ENCODE data around the gene TATDN2.

Gene TATDN2

GRCh38 chr3:10206166-10206511, 42.1 kb upstream of the TATDN2 start:
- Histone ChIP-seq H3K27ac (no peak overlapping the region), H3K79me2 (no peaks in the 10 kb centered on the region), H3K9me3 (ENCODE audit: control insufficient read depth, low read length) (no peaks in the 10 kb centered on the region), H3K36me3 (ENCODE audit: control insufficient read depth, insufficient read depth, low read length) (no peaks in the 10 kb centered on the region), H3K9ac (no peak overlapping the region), H3K4me2 (ENCODE audit: low read length) (no peak overlapping the region), H2AFZ (no peak overlapping the region), H3K27me3 (ENCODE audit: control insufficient read depth, insufficient read depth, low read length) (no peaks in the 10 kb centered on the region), H3K4me3 (ENCODE audit: low read depth, low read length) (no peak overlapping the region), H3K4me1 (peaks cover 6% of the 10 kb centered on the region)
- no peak for TF ChIP-seq CTCF (IDR thresholded peaks at IDR 0.05)

DNA sequence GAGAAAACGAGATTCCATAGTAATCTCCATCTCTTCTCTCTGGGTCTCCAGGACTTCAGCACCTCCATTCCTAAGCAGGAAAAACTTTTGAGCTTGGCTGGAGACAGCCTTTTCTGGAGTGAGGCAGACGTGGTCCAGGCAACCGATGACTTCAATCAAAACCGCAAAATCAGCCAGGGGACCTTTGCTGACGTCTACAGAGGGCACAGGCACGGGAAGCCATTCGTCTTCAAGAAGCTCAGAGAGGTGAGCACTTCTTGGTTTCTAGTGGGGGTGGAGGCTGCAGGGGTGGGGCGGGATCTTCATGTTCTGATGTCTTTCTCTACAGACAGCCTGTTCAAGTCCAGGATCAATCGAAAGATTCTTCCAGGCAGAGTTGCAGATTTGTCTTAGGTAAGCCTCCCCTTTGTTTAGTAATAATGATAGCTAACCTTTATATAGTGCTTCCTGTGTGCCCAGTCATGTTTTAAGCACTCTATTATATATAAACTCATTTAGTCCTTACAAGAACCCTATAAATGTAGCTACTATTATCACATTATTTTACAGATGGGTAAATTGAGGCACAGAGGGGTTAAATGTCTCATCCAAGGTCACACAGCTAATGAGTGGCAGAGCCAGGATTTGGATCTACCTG, 35.0 kb upstream of the TATDN2 start:
- Histone ChIP-seq H3K27ac (no peak overlapping the region), H3K9ac (no peak overlapping the region), H3K36me3 (ENCODE audit: control insufficient read depth, insufficient read depth, low read length) (no peaks in the 10 kb centered on the region), H3K79me2 (no peaks in the 10 kb centered on the region), H2AFZ (no peak overlapping the region), H3K4me1 (no peaks in the 10 kb centered on the region), H3K4me2 (ENCODE audit: low read length) (no peak overlapping the region), H3K27me3 (ENCODE audit: control insufficient read depth, insufficient read depth, low read length) (no peaks in the 10 kb centered on the region), H3K4me3 (ENCODE audit: low read depth, low read length) (no peak overlapping the region), H3K9me3 (ENCODE audit: control insufficient read depth, low read length) (no peaks in the 10 kb centered on the region)
- TF ChIP-seq CTCF (IDR thresholded peaks at IDR 0.05): no peak

DNA sequence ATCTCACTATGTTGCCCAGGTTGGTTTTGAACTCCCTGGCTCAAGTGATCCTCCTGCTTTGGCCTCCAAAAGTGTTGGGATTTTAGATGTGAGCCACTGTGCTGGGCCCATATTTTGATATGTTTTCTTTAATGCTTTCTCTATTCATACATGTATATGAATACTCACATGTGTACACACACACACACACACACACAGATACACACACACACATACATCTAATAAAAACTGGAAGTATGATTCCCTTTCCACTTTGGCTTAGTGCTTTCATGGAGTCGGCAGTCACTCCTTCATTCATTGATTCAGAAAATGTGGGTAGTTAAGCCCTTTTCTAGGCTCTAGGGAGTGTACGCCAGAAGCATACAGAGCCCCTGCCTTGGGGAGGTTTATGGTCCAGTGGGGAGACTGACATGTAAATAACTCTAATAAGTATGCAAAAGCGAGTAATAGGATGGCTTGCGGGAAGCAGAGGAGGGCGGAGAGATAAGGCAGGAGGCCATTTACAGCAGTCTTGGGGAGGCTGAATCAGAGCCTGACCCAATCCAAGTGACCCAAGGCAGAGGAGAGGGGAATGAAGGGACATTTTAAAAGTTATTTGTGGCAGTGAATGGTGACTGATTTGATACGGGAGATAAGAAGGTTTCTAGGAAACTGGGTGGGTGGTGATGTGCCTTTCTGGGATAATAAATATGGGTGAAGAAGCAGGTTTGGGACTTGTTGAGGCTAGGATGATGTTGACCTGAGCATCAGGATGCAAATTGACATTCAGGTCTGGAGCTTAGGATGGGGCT, 32.5 kb upstream of the TATDN2 start:
- no peaks in the 10 kb centered on the region for H3K36me3 ChIP-seq (ENCODE audit: control insufficient read depth, insufficient read depth, low read length)
- H3K4me2 ChIP-seq (ENCODE audit: low read length): no peak overlapping the region
- no peak for TF ChIP-seq CTCF (IDR thresholded peaks at IDR 0.05)

DNA sequence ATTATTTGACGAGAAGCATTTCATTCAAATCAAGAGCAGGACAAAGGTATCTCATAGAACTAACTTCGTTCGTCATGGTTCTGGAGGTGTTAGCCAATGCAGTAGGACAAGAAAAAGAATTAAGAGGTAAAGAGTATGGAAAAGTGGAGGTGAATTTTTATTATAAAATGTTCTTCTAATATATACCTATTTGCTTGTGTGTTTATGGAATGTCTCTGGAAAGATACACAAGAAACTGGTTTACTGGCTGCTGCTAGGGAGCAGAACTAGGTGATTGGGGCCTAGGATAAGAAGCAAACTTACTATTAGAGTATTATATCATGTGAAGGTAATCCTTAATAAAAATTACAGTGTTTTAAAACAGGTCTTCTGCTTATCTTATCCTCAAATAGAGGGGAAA, 30.9 kb upstream of the TATDN2 start:
- H3K27ac ChIP-seq: no peak overlapping the region
- no peak overlapping the region for H3K4me2 ChIP-seq (ENCODE audit: low read length)
- no peak overlapping the region for H3K9ac ChIP-seq
- H3K4me1 ChIP-seq: no peaks in the 10 kb centered on the region
- H3K27me3 ChIP-seq (ENCODE audit: control insufficient read depth, insufficient read depth, low read length): no peaks in the 10 kb centered on the region
- H3K4me3 ChIP-seq (ENCODE audit: low read depth, low read length): no peak overlapping the region
- H2AFZ ChIP-seq: no peak overlapping the region
- no peak for TF ChIP-seq CTCF (IDR thresholded peaks at IDR 0.05)
- H3K36me3 ChIP-seq (ENCODE audit: control insufficient read depth, insufficient read depth, low read length): no peaks in the 10 kb centered on the region
- no peaks in the 10 kb centered on the region for H3K79me2 ChIP-seq
- H3K9me3 ChIP-seq (ENCODE audit: control insufficient read depth, low read length): no peaks in the 10 kb centered on the region

More for the DNA sequence above, 32.5 kb upstream of the TATDN2 start:
- no peak overlapping the region for H3K4me3 ChIP-seq (ENCODE audit: low read depth, low read length)
- H3K79me2 ChIP-seq: no peaks in the 10 kb centered on the region
- no peak overlapping the region for H3K9ac ChIP-seq
- H3K27me3 ChIP-seq (ENCODE audit: control insufficient read depth, insufficient read depth, low read length): no peaks in the 10 kb centered on the region
- no peak overlapping the region for H3K27ac ChIP-seq
- no peak overlapping the region for H2AFZ ChIP-seq
- no peaks in the 10 kb centered on the region for H3K9me3 ChIP-seq (ENCODE audit: control insufficient read depth, low read length)
- no peaks in the 10 kb centered on the region for H3K4me1 ChIP-seq

- Histone ChIP-seq H3K9me3 (ENCODE audit: control insufficient read depth, low read length) (no peaks in the 10 kb centered on the region), H3K27ac (no peak overlapping the region), H3K4me2 (ENCODE audit: low read length) (no peak overlapping the region), H3K9ac (no peak overlapping the region), H3K4me1 (no peaks in the 10 kb centered on the region), H3K27me3 (ENCODE audit: control insufficient read depth, insufficient read depth, low read length) (no peaks in the 10 kb centered on the region), H3K4me3 (ENCODE audit: low read depth, low read length) (no peak overlapping the region), H3K36me3 (ENCODE audit: control insufficient read depth, insufficient read depth, low read length) (no peaks in the 10 kb centered on the region), H3K79me2 (no peaks in the 10 kb centered on the region), H2AFZ (no peak overlapping the region)
- TF ChIP-seq CTCF (IDR thresholded peaks at IDR 0.05): no peak
Observed at GRCh38 chr3:10219737-10220136, 28.5 kb upstream of the TATDN2 start.

Data from parathyroid adenoma (tissue), 2 donors.